Measurements from ENCODE around the gene MYCN.

The MYCN gene

GRCh38 chr2:15968280-15969178 is 28.2 kb downstream of the MYCN start:
- Histone ChIP-seq H3K9me3 (replicated peaks; ENCODE audit: insufficient read depth, low read length) (no peaks in the 10 kb centered on the region), H3K27ac (ENCODE audit: low read length) (no peak overlapping the region), H3K36me3 (replicated peaks; ENCODE audit: insufficient read depth, low read length) (no peaks in the 10 kb centered on the region)

GRCh38 chr2:15969214-15969613 is 28.9 kb downstream of the MYCN start:
- no peak for DNase-seq
- H3K4me2 ChIP-seq (ENCODE audit: low read depth, low read length): no peak overlapping the region
- no peaks in the 10 kb centered on the region for H3K79me2 ChIP-seq (ENCODE audit: low read length)
- no peak overlapping the region for H3K4me3 ChIP-seq (ENCODE audit: low read length)
- H3K27ac ChIP-seq (ENCODE audit: low read length): no peak overlapping the region
- H3F3A ChIP-seq (ENCODE audit: insufficient read depth, low read length): no peaks in the 10 kb centered on the region
- H3K9me2 ChIP-seq (replicated peaks; ENCODE audit: insufficient read depth, low read length): no peaks in the 10 kb centered on the region
- H2AFZ ChIP-seq (ENCODE audit: low read length): no peak overlapping the region
- no peaks in the 10 kb centered on the region for H4K20me1 ChIP-seq (ENCODE audit: insufficient read depth, low read length)
- no peak overlapping the region for H3K9ac ChIP-seq (ENCODE audit: low read length)
- no peak for TF ChIP-seq CTCF (IDR thresholded peaks at IDR 0.05; ENCODE audit: low read length)
- no peak for TF ChIP-seq EZH2 (optimal IDR thresholded peaks at IDR 0.05; ENCODE audit: low read depth, low read length)
- TF ChIP-seq EZH2phosphoT487 (IDR thresholded peaks at IDR 0.05; ENCODE audit: low read length): no peak
- H3K27me3 ChIP-seq (replicated peaks; ENCODE audit: insufficient read depth, low read length): no peaks in the 10 kb centered on the region
- no peaks in the 10 kb centered on the region for H3K9me3 ChIP-seq (replicated peaks; ENCODE audit: insufficient read depth, low read length)
- H3K4me1 ChIP-seq (ENCODE audit: low read length): no peaks in the 10 kb centered on the region
- no peaks in the 10 kb centered on the region for H3K36me3 ChIP-seq (replicated peaks; ENCODE audit: insufficient read depth, low read length)

More at GRCh38 chr2:15968280-15969178, 28.2 kb downstream of the MYCN start:
- no peaks in the 10 kb centered on the region for H3K27me3 ChIP-seq (replicated peaks; ENCODE audit: insufficient read depth, low read length)
- H3K4me2 ChIP-seq (ENCODE audit: low read depth, low read length): no peak overlapping the region
- no peak overlapping the region for H2AFZ ChIP-seq (ENCODE audit: low read length)
- H3K4me1 ChIP-seq (ENCODE audit: low read length): no peaks in the 10 kb centered on the region
- H3F3A ChIP-seq (ENCODE audit: insufficient read depth, low read length): no peaks in the 10 kb centered on the region
- H3K79me2 ChIP-seq (ENCODE audit: low read length): no peaks in the 10 kb centered on the region
- H4K20me1 ChIP-seq (ENCODE audit: insufficient read depth, low read length): no peaks in the 10 kb centered on the region
- H3K4me3 ChIP-seq (ENCODE audit: low read length): no peak overlapping the region
- DNase-seq: no peak
- no peak for TF ChIP-seq EZH2 (optimal IDR thresholded peaks at IDR 0.05; ENCODE audit: low read depth, low read length)
- no peak for TF ChIP-seq CTCF (IDR thresholded peaks at IDR 0.05; ENCODE audit: low read length)
- no peak for TF ChIP-seq EZH2phosphoT487 (IDR thresholded peaks at IDR 0.05; ENCODE audit: low read length)
- no peaks in the 10 kb centered on the region for H3K9me2 ChIP-seq (replicated peaks; ENCODE audit: insufficient read depth, low read length)
- no peak overlapping the region for H3K9ac ChIP-seq (ENCODE audit: low read length)

- no peak for DNase-seq
- no peak overlapping the region for H2AFZ ChIP-seq (ENCODE audit: low read length)
- no peaks in the 10 kb centered on the region for H3K79me2 ChIP-seq (ENCODE audit: low read length)
- H3K9ac ChIP-seq (ENCODE audit: low read length): no peak overlapping the region
- no peaks in the 10 kb centered on the region for H3K27me3 ChIP-seq (replicated peaks; ENCODE audit: insufficient read depth, low read length)
- H3K4me3 ChIP-seq (ENCODE audit: low read length): no peak overlapping the region
- no peak overlapping the region for H3K27ac ChIP-seq (ENCODE audit: low read length)
- H3K9me3 ChIP-seq (replicated peaks; ENCODE audit: insufficient read depth, low read length): no peaks in the 10 kb centered on the region
- H3K36me3 ChIP-seq (replicated peaks; ENCODE audit: insufficient read depth, low read length): no peaks in the 10 kb centered on the region
- no peaks in the 10 kb centered on the region for H3F3A ChIP-seq (ENCODE audit: insufficient read depth, low read length)
- no peak for TF ChIP-seq EZH2 (optimal IDR thresholded peaks at IDR 0.05; ENCODE audit: low read depth, low read length)
- TF ChIP-seq CTCF (IDR thresholded peaks at IDR 0.05; ENCODE audit: low read length): no peak
- no peak for TF ChIP-seq EZH2phosphoT487 (IDR thresholded peaks at IDR 0.05; ENCODE audit: low read length)
- no peaks in the 10 kb centered on the region for H4K20me1 ChIP-seq (ENCODE audit: insufficient read depth, low read length)
- no peaks in the 10 kb centered on the region for H3K4me1 ChIP-seq (ENCODE audit: low read length)
- no peaks in the 10 kb centered on the region for H3K9me2 ChIP-seq (replicated peaks; ENCODE audit: insufficient read depth, low read length)
- H3K4me2 ChIP-seq (ENCODE audit: low read depth, low read length): no peak overlapping the region
Observed at GRCh38 chr2:15970701-15971100, 30.4 kb downstream of the MYCN start.
